Fibroblast of villous mesenchyme (primary cell): ENCODE data around the gene TYMP. TPM values are rescaled to one million over a fixed set of nuclear protein-coding genes. Genes with fewer than 3 reads are reported as not detected.
"Not testable (repeated sequence)": the region's sequence is repeated elsewhere in the genome, so short reads cannot be mapped to it uniquely, and the experiment has no call there.

Source experiments
- DNase-seq: peaks from one replicate; pipeline ENCODE4 v3.0.0-alpha.2; 2010; ENCODE audit warnings: low read depth
- H3K4me3 ChIP-seq: 2 replicates; pipeline ENCODE4 v1.5.1; 2011; ENCODE audit warnings: low read depth, mild to moderate bottlenecking, low read length
- total RNA-seq: library from RNA; depleted of rRNA; stranded (reverse); fragments of >200 nt; gene quantifications from 2 replicates; pipeline ENCODE4 v1.2.3, GENCODE V29; 2012
- TF ChIP-seq, protein P1 (sequence below): IDR thresholded peaks from 2 replicates; pipeline ENCODE4 v1.5.1; 2012; ENCODE audit warnings: low read depth, mild to moderate bottlenecking, low read length; ENCODE audit not compliant: insufficient read depth

Gene TYMP
- total RNA-seq, 1 donor = 16.0 TPM

GRCh38 chr22:50536226-50536625, 6.4 kb upstream of the TYMP start:
- TF ChIP-seq, protein P1, sequence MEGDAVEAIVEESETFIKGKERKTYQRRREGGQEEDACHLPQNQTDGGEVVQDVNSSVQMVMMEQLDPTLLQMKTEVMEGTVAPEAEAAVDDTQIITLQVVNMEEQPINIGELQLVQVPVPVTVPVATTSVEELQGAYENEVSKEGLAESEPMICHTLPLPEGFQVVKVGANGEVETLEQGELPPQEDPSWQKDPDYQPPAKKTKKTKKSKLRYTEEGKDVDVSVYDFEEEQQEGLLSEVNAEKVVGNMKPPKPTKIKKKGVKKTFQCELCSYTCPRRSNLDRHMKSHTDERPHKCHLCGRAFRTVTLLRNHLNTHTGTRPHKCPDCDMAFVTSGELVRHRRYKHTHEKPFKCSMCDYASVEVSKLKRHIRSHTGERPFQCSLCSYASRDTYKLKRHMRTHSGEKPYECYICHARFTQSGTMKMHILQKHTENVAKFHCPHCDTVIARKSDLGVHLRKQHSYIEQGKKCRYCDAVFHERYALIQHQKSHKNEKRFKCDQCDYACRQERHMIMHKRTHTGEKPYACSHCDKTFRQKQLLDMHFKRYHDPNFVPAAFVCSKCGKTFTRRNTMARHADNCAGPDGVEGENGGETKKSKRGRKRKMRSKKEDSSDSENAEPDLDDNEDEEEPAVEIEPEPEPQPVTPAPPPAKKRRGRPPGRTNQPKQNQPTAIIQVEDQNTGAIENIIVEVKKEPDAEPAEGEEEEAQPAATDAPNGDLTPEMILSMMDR = no peak
- H3K4me3 ChIP-seq = no peak overlapping the region
- no peak for DNase-seq

- TF ChIP-seq, protein P1 = no peak
- H3K4me3 ChIP-seq = no peak overlapping the region
- DNase-seq = no peak
Observed at GRCh38 chr22:50535113-50535512, 5.3 kb upstream of the TYMP start.

DNA sequence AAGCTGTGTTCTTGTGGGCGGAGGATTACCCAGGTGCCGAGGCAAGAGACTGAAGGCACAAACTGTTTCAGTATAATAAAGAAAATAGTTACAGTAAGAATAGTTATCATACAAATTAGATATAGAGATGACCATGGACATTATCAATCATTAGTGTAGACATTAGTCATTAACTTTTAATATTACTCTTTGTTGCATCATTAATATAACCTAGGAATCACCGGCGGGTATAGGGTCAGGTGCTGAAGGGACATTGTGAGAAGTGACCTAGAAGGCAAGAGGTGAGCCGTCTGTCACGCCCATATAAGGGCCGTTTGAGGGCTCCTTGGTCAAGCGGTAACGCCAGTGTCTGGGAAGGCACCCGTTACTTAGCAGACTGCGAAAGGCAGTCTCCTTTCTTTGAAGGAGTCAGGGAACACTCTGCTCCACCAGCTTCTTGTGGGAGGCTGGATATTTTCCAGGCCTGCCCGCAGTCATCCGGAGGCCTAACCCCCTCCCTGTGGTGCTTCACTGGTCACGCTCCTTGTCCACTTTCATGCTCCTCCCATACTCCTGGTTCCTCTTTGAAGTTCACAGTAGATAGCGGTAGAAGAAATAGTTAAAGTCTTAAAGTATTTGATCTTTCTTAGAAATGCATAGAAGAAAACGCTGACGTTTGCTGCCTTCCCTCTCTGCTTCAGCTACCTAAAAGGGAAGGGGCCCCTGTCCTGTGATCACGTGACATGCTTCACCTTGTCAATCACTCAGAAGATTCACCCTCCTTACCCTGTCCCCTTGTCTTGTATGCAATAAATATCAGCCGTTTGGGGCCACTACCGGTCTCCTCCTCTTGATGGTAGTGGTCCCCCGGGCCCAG, 4.3 kb upstream of the TYMP start:
- DNase-seq = peak; percentile 92
- not testable (repeated sequence) for H3K4me3 ChIP-seq

GRCh38 chr22:50532824-50533796, 3.3 kb upstream of the TYMP start:
- H3K4me3 ChIP-seq = peak overlapping the region; percentile 83
- DNase-seq = peak; percentile 73
- TF ChIP-seq, protein P1 = no peak

GRCh38 chr22:50531962-50532674, 2.3 kb upstream of the TYMP start:
- H3K4me3 ChIP-seq = peak overlapping the region; percentile 83
- TF ChIP-seq, protein P1 = no peak
- peak; percentile 82 for DNase-seq

- peak overlapping the region; percentile 83 for H3K4me3 ChIP-seq
- peak; percentile 63 for DNase-seq
- TF ChIP-seq, protein P1 = no peak
Observed at GRCh38 chr22:50531546-50531961, 1.7 kb upstream of the TYMP start.
